Gastroesophageal sphincter (tissue), 4 donors: ENCODE data around the gene DDX31. TPM values are rescaled to one million over a fixed set of nuclear protein-coding genes. Genes with fewer than 3 reads are reported as not detected.

Experiments used
- ATAC-seq: fragments of 150-250 bp; one replicate; pipeline ENCODE4 v1.9.1; 2016; ENCODE audit warnings: mild to moderate bottlenecking, moderate library complexity
- H3K27ac ChIP-seq, 4 donors: fragments of 200-600 bp; sonication (generic) in 3 of 4; 1 replicate in 3 of 4; 2 replicates in 1 of 4; pipeline ENCODE4 v1.5.1; 2016 to 2019
- H3K27me3 ChIP-seq: fragments of 200-600 bp; sonication (generic); one replicate; pipeline ENCODE4 v1.5.1; 2019
- H3K36me3 ChIP-seq, 2 donors: fragments of 200-600 bp; sonication (generic); one replicate each; pipeline ENCODE4 v1.5.1; 2019; ENCODE audit warnings: control low read depth in 1 of 2
- H3K4me1 ChIP-seq, 3 donors: fragments of 200-600 bp; sonication (generic); 1 replicate in 2 of 3; 2 replicates in 1 of 3; pipeline ENCODE4 v1.5.1; 2016 to 2019; ENCODE audit warnings: control low read depth in 2 of 3
- H3K4me3 ChIP-seq, 2 donors: fragments of 200-600 bp; sonication (generic); one replicate each; pipeline ENCODE4 v1.5.1; 2019; ENCODE audit warnings: mild to moderate bottlenecking in 1 of 2, moderate library complexity in 1 of 2
- H3K9me3 ChIP-seq, 3 donors: fragments of 200-600 bp; sonication (generic); one replicate each; pipeline ENCODE4 v1.5.1; 2017 to 2019; ENCODE audit warnings: control low read depth in 2 of 3
- EP300 ChIP-seq: sonication (generic); formaldehyde crosslinking; IDR thresholded peaks from one replicate; pipeline ENCODE4 v1.6.1; 2017; ENCODE audit warnings: antibody characterized with exemption, mild to moderate bottlenecking
- POLR2A ChIP-seq, 2 donors: fragments of 450-650 bp; IDR thresholded peaks; one replicate each; pipeline ENCODE4 v1.6.1; 2017; ENCODE audit warnings: antibody characterized with exemption in 2 of 2, mild to moderate bottlenecking in 2 of 2, moderate library complexity in 1 of 2
- POLR2AphosphoS5 ChIP-seq: sonication (generic); formaldehyde crosslinking; IDR thresholded peaks from one replicate; pipeline ENCODE4 v1.6.1; 2017; ENCODE audit warnings: antibody characterized with exemption
- WGBS, 2 donors: methylation state at CpG; one replicate each; pipeline ENCODE4 v1.1.5; 2018; ENCODE audit warnings: low coverage in 1 of 2; 5-methylcytosine and 5-hydroxymethylcytosine counted together
- total RNA-seq, 4 donors: library from RNA; depleted of rRNA; stranded (reverse); fragments of >200 nt; gene quantifications; one replicate each; pipeline ENCODE4 v1.1.0, GENCODE V29; 2016
- TF ChIP-seq, protein P1 (sequence below), 4 experiments: fragments of 200-600 bp in 2 of 4; fragments of 450-650 bp in 2 of 4; sonication (generic) in 1 of 4; IDR thresholded peaks; one replicate each; pipeline ENCODE4 v1.5.1; 2017 to 2019; ENCODE audit warnings: antibody characterized with exemption in 4 of 4, mild to moderate bottlenecking in 2 of 4, moderate library complexity in 2 of 4

Gene DDX31
- total RNA-seq, 4 donors from 2014 or later: 8.3 to 10.3 (median 9.3) TPM

DNA sequence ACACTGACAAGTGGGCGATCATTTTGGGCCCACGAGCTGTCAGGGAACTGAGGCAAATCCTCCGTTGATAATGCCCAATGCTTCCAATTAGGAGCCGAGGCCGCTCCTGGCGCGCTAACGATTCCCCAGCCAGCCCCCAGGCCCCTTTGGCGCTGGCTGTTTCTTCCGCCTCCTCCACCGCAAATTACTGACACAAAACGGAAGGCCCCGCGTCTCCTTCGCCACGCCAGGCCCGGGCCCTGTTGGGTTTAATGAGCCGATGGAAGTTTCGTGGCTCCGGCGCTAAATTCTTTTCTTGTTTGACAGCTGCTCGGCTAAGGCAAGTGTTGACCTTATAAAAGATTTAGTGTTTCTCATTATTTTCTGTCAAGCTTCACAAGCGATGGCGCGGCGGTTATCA lies 113.1 kb downstream of the DDX31 start:
- peaks cover 75% of the 10 kb centered on the region for H3K27me3 ChIP-seq
- WGBS, 2 donors: 66 to 79% methylated on average over 9 to 16 of the region's 26 CpGs
- TF ChIP-seq EP300: no peak
- no peak for TF ChIP-seq POLR2AphosphoS5
- no peak for TF ChIP-seq POLR2A (IDR thresholded peaks at IDR 0.05)
- TF ChIP-seq, protein P1, sequence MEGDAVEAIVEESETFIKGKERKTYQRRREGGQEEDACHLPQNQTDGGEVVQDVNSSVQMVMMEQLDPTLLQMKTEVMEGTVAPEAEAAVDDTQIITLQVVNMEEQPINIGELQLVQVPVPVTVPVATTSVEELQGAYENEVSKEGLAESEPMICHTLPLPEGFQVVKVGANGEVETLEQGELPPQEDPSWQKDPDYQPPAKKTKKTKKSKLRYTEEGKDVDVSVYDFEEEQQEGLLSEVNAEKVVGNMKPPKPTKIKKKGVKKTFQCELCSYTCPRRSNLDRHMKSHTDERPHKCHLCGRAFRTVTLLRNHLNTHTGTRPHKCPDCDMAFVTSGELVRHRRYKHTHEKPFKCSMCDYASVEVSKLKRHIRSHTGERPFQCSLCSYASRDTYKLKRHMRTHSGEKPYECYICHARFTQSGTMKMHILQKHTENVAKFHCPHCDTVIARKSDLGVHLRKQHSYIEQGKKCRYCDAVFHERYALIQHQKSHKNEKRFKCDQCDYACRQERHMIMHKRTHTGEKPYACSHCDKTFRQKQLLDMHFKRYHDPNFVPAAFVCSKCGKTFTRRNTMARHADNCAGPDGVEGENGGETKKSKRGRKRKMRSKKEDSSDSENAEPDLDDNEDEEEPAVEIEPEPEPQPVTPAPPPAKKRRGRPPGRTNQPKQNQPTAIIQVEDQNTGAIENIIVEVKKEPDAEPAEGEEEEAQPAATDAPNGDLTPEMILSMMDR (IDR thresholded peaks at IDR 0.05): no peak
- H3K27ac ChIP-seq: no peak overlapping the region
- ATAC-seq: no peak
- no peaks in the 10 kb centered on the region for H3K4me1 ChIP-seq
- no peak overlapping the region for H3K4me3 ChIP-seq
- no peaks in the 10 kb centered on the region for H3K36me3 ChIP-seq
- H3K9me3 ChIP-seq: no peaks in the 10 kb centered on the region

DNA sequence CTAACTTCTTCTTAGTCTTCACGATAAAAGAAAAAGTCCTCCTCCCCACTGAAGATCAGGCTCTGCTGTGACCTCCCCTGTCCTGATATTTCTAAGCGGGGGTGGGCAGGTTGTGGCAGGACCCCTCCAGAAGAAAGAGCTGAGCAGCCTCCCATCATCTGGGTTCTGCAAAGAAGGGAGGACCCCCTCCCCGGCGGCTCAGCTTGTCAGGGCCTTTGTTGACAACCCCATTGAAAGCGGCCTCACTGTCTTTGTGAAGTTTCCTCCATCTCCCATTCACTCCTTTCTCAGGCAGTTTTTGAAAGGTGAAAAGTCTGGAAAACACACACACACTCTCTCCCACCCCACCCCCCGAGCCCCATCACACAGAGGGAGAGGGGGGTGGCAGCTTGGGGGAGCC lies 113.5 kb downstream of the DDX31 start:
- Histone ChIP-seq H3K27me3 (peaks cover 76% of the 10 kb centered on the region), H3K4me1 (no peaks in the 10 kb centered on the region), H3K4me3 (no peak overlapping the region), H3K36me3 (no peaks in the 10 kb centered on the region), H3K9me3 (no peaks in the 10 kb centered on the region), H3K27ac (no peak overlapping the region)
- ATAC-seq: no peak
- WGBS, 2 donors: 67% methylated on average over 1 of the region's 6 CpGs; no CpG with 5 or more reads in 1 of the 2 donors
- no peak for TF ChIP-seq POLR2AphosphoS5

DNA sequence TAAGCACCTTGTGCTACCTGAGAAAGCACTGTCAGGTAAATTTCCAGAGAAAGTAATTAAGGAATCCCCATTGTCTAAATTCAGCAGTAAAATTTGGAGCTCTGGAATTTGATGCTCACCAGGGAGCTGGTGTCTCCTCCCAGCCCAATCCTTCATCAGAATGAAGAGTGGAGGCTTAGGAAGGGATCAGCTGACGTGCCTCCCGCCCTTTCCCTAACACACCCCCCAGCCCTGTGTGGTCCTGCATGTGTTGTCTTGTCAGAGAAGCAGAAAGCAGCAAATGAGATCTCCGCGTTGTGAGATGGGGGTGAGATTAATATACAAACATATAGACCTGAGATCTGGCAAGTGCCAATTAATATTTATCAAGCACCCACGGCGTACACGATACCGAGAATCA lies 114.3 kb downstream of the DDX31 start:
- ATAC-seq: no peak
- WGBS, 2 donors: 72 to 87% methylated on average over 3 to 4 of the region's 8 CpGs
- H3K4me1 ChIP-seq: no peaks in the 10 kb centered on the region
- no peaks in the 10 kb centered on the region for H3K36me3 ChIP-seq
- H3K4me3 ChIP-seq: no peak overlapping the region
- H3K27ac ChIP-seq: no peak overlapping the region
- H3K9me3 ChIP-seq: no peaks in the 10 kb centered on the region
- TF ChIP-seq, protein P1 (IDR thresholded peaks at IDR 0.05): no peak
- TF ChIP-seq POLR2A (IDR thresholded peaks at IDR 0.05): no peak
- TF ChIP-seq EP300: no peak
- TF ChIP-seq POLR2AphosphoS5: no peak
- peaks cover 69% of the 10 kb centered on the region for H3K27me3 ChIP-seq

DNA sequence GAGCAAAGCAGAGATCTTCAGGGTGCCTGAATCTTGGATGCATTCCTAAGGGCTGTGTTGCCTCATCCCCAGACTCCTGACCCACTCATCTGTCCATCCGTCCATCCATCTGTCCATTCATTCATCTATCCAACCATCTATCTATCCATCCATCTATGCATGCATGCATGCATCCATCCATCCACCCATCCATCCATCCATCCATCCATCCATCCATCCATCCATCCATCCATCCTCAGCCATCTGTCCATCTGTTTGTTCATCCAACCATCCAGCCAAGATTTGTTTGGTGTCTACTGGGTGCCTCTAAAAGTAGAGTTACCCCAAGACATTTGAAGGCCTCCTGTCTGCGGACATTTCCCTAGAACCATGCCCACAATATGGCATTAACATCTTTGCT lies 115.0 kb downstream of the DDX31 start:
- Histone ChIP-seq H3K4me1 (no peaks in the 10 kb centered on the region), H3K27me3 (peaks cover 70% of the 10 kb centered on the region), H3K27ac (no peak overlapping the region), H3K36me3 (no peaks in the 10 kb centered on the region), H3K4me3 (no peak overlapping the region), H3K9me3 (no peaks in the 10 kb centered on the region)
- no peak for TF ChIP-seq POLR2AphosphoS5
- no peak for TF ChIP-seq EP300
- TF ChIP-seq, protein P1 (IDR thresholded peaks at IDR 0.05): no peak
- TF ChIP-seq POLR2A (IDR thresholded peaks at IDR 0.05): no peak
- no peak for ATAC-seq
- 91 to 100% methylated on average over 2 of the region's 2 CpGs for WGBS, 2 donors

DNA sequence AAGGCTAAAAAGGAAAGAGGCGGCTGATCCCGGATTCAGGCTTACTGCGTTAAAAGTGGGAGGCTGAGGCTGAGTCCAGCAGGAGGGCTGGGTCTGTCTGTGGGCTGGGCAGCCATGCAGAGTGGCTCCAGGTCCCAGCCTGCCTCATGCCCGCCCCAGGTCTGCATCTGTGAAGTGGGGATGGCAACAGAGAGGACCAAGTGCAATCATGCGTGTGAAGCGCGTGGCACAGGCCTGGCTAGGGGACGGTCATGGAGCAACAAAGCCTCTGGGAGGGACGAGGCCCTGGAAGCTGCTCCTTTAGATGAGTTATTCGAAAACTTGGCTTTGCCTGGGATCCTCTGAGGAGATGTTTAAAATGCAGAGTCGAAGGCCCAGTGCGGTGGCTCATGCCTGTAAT lies 117.7 kb downstream of the DDX31 start:
- no peaks in the 10 kb centered on the region for H3K4me1 ChIP-seq
- no peak for ATAC-seq
- WGBS, 2 donors: 89 to 98% methylated on average over 7 to 10 of the region's 12 CpGs
- peaks cover 73% of the 10 kb centered on the region for H3K27me3 ChIP-seq
- TF ChIP-seq, protein P1 (IDR thresholded peaks at IDR 0.05): no peak
- no peak for TF ChIP-seq EP300
- H3K9me3 ChIP-seq: no peaks in the 10 kb centered on the region
- H3K4me3 ChIP-seq: no peak overlapping the region
- no peaks in the 10 kb centered on the region for H3K36me3 ChIP-seq
- H3K27ac ChIP-seq: no peak overlapping the region
